Measurements from ENCODE around the gene GMCL1. TPM values are rescaled to one million over a fixed set of nuclear protein-coding genes. Genes with fewer than 3 reads are reported as not detected.

Gene GMCL1
- total and polyA plus RNA-seq, 2 of the 13 experiments (the other 11 are each of a cell fraction or from before 2014, with no cell fraction given): 18.7 to 24.0 TPM

- 96% methylated on average over 3 of the region's 3 CpGs for WGBS (ENCODE audit: low lambda C conversion rate)
- intact Hi-C loops (cut with micrococcal nuclease; ENCODE audit: unreplicated experiment): no loop called here
- Histone ChIP-seq H3K79me2 (ENCODE audit: insufficient read depth, low read length) (no peaks in the 10 kb centered on the region), H3K27ac (ENCODE audit: extremely low read length, insufficient read depth, low read length) (no peak overlapping the region), H2AFZ (ENCODE audit: low read length) (no peak overlapping the region), H3K9me3 (ENCODE audit: low read length) (no peaks in the 10 kb centered on the region), H3K9ac (ENCODE audit: insufficient read depth, low read depth, low read length) (no peak overlapping the region), H3K4me2 (ENCODE audit: low read depth, low read length) (no peak overlapping the region), H3K27me3 (ENCODE audit: control insufficient read depth in 1 of 2, insufficient read depth in 2 of 2, low read length in 2 of 2) (no peaks in the 10 kb centered on the region), H3K4me3 (replicated peaks in 1 of 3; ENCODE audit: insufficient read depth in 1 of 3, low read depth in 2 of 3, low read length in 3 of 3) (no peak overlapping the region), H4K20me1 (ENCODE audit: insufficient read depth, low read length) (no peaks in the 10 kb centered on the region), H3K36me3 (replicated peaks in 1 of 2; ENCODE audit: control insufficient read depth in 1 of 2, insufficient read depth in 2 of 2, low read length in 2 of 2) (peaks cover 20 to 64% of the 10 kb centered on the region in 2 experiments), H3K4me1 (ENCODE audit: insufficient read depth, low read length) (no peaks in the 10 kb centered on the region)
- CTCF ChIA-PET (ENCODE audit: low intra/inter-chr PET ratio, low total read pairs): no interaction called here
- in situ Hi-C loops (cut with HindIII; ENCODE audit: extremely low pct_ligation_motif_present, low pct_unique_long_range_greater_than_20kb): no loop called here
- no TSS peak for BruUV-seq (replicated peaks)
- FAIRE-seq (no peak), DNase-seq (ENCODE audit: low spot score) (no peak), ATAC-seq (no peak)
- POLR2A ChIA-PET: interaction anchor here (0.7 kb wide), 1 partner anchor 288 kb away, joined by 4 read pairs; no protein-coding TSS in a partner anchor
- no peak for TF ChIP-seq ZMAT3 (CRISPR knock-in tag; conservative IDR thresholded peaks at IDR 0.05)
- TF ChIP-seq, protein P1, sequence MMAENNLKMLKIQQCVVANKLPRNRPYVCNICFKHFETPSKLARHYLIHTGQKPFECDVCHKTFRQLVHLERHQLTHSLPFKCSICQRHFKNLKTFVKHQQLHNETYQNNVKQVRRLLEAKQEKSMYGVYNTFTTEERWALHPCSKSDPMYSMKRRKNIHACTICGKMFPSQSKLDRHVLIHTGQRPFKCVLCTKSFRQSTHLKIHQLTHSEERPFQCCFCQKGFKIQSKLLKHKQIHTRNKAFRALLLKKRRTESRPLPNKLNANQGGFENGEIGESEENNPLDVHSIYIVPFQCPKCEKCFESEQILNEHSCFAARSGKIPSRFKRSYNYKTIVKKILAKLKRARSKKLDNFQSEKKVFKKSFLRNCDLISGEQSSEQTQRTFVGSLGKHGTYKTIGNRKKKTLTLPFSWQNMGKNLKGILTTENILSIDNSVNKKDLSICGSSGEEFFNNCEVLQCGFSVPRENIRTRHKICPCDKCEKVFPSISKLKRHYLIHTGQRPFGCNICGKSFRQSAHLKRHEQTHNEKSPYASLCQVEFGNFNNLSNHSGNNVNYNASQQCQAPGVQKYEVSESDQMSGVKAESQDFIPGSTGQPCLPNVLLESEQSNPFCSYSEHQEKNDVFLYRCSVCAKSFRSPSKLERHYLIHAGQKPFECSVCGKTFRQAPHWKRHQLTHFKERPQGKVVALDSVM (CRISPR knock-in tag; IDR thresholded peaks at IDR 0.05): peak; percentile 93
- no peak for TF ChIP-seq ZNF430 (CRISPR knock-in tag; IDR thresholded peaks at IDR 0.05)
- TF ChIP-seq KDM2A (CRISPR knock-in tag; IDR thresholded peaks at IDR 0.05; ENCODE audit: borderline replicate concordance, low read depth): no peak
- no peak for TF ChIP-seq NCOR1 (IDR thresholded peaks at IDR 0.05; ENCODE audit: borderline replicate concordance, low read length)
- TF ChIP-seq NR2F1 (CRISPR knock-in tag; IDR thresholded peaks at IDR 0.05): peak in 1 of 2 experiments; percentile 23; a peak in 1 of 4 replicates
- peak; percentile 64; the same call in 1 of the 2 replicates for TF ChIP-seq NR2F6 (IDR thresholded peaks at IDR 0.05)
- TF ChIP-seq NR2F6 (CRISPR knock-in tag; IDR thresholded peaks at IDR 0.05): peak; percentile 70
- TF ChIP-seq SCMH1 (CRISPR knock-in tag; IDR thresholded peaks at IDR 0.05; ENCODE audit: borderline replicate concordance): no peak
- no peak for TF ChIP-seq ZNF264 (CRISPR knock-in tag; IDR thresholded peaks at IDR 0.05)
- TF ChIP-seq ZNF570 (CRISPR knock-in tag; IDR thresholded peaks at IDR 0.05; ENCODE audit: borderline replicate concordance): no peak
- TF ChIP-seq ELF3 (CRISPR knock-in tag; IDR thresholded peaks at IDR 0.05): no peak
- TF ChIP-seq MED8 (CRISPR knock-in tag; IDR thresholded peaks at IDR 0.05; ENCODE audit: insufficient replicate concordance): no peak
- TF ChIP-seq, protein P2, sequence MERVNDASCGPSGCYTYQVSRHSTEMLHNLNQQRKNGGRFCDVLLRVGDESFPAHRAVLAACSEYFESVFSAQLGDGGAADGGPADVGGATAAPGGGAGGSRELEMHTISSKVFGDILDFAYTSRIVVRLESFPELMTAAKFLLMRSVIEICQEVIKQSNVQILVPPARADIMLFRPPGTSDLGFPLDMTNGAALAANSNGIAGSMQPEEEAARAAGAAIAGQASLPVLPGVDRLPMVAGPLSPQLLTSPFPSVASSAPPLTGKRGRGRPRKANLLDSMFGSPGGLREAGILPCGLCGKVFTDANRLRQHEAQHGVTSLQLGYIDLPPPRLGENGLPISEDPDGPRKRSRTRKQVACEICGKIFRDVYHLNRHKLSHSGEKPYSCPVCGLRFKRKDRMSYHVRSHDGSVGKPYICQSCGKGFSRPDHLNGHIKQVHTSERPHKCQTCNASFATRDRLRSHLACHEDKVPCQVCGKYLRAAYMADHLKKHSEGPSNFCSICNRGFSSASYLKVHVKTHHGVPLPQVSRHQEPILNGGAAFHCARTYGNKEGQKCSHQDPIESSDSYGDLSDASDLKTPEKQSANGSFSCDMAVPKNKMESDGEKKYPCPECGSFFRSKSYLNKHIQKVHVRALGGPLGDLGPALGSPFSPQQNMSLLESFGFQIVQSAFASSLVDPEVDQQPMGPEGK (CRISPR knock-in tag; IDR thresholded peaks at IDR 0.05): no peak
- no peak for TF ChIP-seq KLF12 (CRISPR knock-in tag; IDR thresholded peaks at IDR 0.05; ENCODE audit: borderline replicate concordance)
- TF ChIP-seq KLF6 (CRISPR knock-in tag; IDR thresholded peaks at IDR 0.05): no peak
- no peak for TF ChIP-seq STAG1 (CRISPR knock-in tag; IDR thresholded peaks at IDR 0.05)
- no peak for TF ChIP-seq ARNT (IDR thresholded peaks at IDR 0.05)
- TF ChIP-seq CEBPB (IDR thresholded peaks at IDR 0.05; ENCODE audit: borderline replicate concordance, low read depth, low read length): peak; percentile 94
- peak; percentile 84 for TF ChIP-seq CEBPG (CRISPR knock-in tag; IDR thresholded peaks at IDR 0.05)
These were observed 15.1 kb downstream of the GMCL1 start for GRCh38 chr2:69844560-69844959.
